Adipocyte (in vitro differentiated cells): ENCODE measurements around the gene CILP2.

Experiments used
- DNase-seq: peaks from one replicate; pipeline ENCODE4 v3.0.0-alpha.2; 2015; ENCODE audit warnings: low read depth
- H3K27me3 ChIP-seq: replicated peaks from 2 replicates; pipeline ENCODE4 v1.7.0; 2013; ENCODE audit warnings: mild to moderate bottlenecking, low read length, moderate library complexity; ENCODE audit not compliant: control insufficient read depth, insufficient read depth
- H3K36me3 ChIP-seq: 2 replicates; pipeline ENCODE4 v1.7.0; 2013; ENCODE audit warnings: low read length, mild to moderate bottlenecking, moderate library complexity; ENCODE audit not compliant: control insufficient read depth, insufficient read depth, severe bottlenecking
- H3K4me1 ChIP-seq: 2 replicates; pipeline ENCODE4 v1.7.0; 2013; ENCODE audit warnings: mild to moderate bottlenecking, low read length, moderate library complexity; ENCODE audit not compliant: control insufficient read depth, insufficient read depth
- H3K4me3 ChIP-seq: 2 replicates; pipeline ENCODE4 v1.7.0; 2013; ENCODE audit warnings: mild to moderate bottlenecking, low read length, moderate library complexity
- H3K9ac ChIP-seq: 2 replicates; pipeline ENCODE4 v1.7.0; 2013; ENCODE audit warnings: mild to moderate bottlenecking, low read length, moderate library complexity
- H3K9me3 ChIP-seq: 2 replicates; pipeline ENCODE4 v1.7.0; 2013; ENCODE audit warnings: mild to moderate bottlenecking, low read length, moderate library complexity; ENCODE audit not compliant: control insufficient read depth

CILP2 gene

GRCh38 chr19:19499272-19499995, 38.6 kb upstream of the CILP2 start:
- Histone ChIP-seq H3K4me1 (no peaks in the 10 kb centered on the region), H3K4me3 (no peak overlapping the region), H3K9ac (no peak overlapping the region), H3K27me3 (no peaks in the 10 kb centered on the region), H3K36me3 (peaks cover 82% of the 10 kb centered on the region), H3K9me3 (no peaks in the 10 kb centered on the region)
- no peak for DNase-seq

- no peak overlapping the region for H3K4me3 ChIP-seq
- no peak for DNase-seq
- H3K4me1 ChIP-seq, result no peaks in the 10 kb centered on the region
- H3K9me3 ChIP-seq, result no peaks in the 10 kb centered on the region
- H3K36me3 ChIP-seq, result peaks cover 85% of the 10 kb centered on the region
- no peak overlapping the region for H3K9ac ChIP-seq
- no peaks in the 10 kb centered on the region for H3K27me3 ChIP-seq
Measured at GRCh38 chr19:19500975-19501644, 37.0 kb upstream of the CILP2 start.

- Histone ChIP-seq H3K36me3 (peaks cover 85% of the 10 kb centered on the region), H3K4me3 (no peak overlapping the region)
Measured at GRCh38 chr19:19501798-19502197, 36.3 kb upstream of the CILP2 start.

GRCh38 chr19:19502281-19502680, 35.8 kb upstream of the CILP2 start:
- Histone ChIP-seq H3K4me3 (no peak overlapping the region), H3K9me3 (no peaks in the 10 kb centered on the region), H3K36me3 (peaks cover 86% of the 10 kb centered on the region), H3K9ac (no peak overlapping the region), H3K4me1 (no peaks in the 10 kb centered on the region), H3K27me3 (no peaks in the 10 kb centered on the region)
- no peak for DNase-seq

More at GRCh38 chr19:19501798-19502197, 36.3 kb upstream of the CILP2 start:
- Histone ChIP-seq H3K4me1 (no peaks in the 10 kb centered on the region), H3K9ac (no peak overlapping the region), H3K9me3 (no peaks in the 10 kb centered on the region), H3K27me3 (no peaks in the 10 kb centered on the region)
- DNase-seq, result no peak

- Histone ChIP-seq H3K36me3 (peaks cover 91% of the 10 kb centered on the region), H3K27me3 (no peaks in the 10 kb centered on the region)
Measured at GRCh38 chr19:19502808-19503602, 35.1 kb upstream of the CILP2 start.

GRCh38 chr19:19504754-19505668, 33.1 kb upstream of the CILP2 start:
- Histone ChIP-seq H3K9me3 (no peaks in the 10 kb centered on the region), H3K4me1 (no peaks in the 10 kb centered on the region), H3K27me3 (no peaks in the 10 kb centered on the region), H3K36me3 (peaks cover 75% of the 10 kb centered on the region), H3K9ac (no peak overlapping the region), H3K4me3 (no peak overlapping the region)
- no peak for DNase-seq

More at GRCh38 chr19:19502808-19503602, 35.1 kb upstream of the CILP2 start:
- Histone ChIP-seq H3K4me1 (no peaks in the 10 kb centered on the region), H3K9ac (no peak overlapping the region), H3K9me3 (no peaks in the 10 kb centered on the region), H3K4me3 (no peak overlapping the region)
- DNase-seq, result no peak

GRCh38 chr19:19505669-19506326, 32.3 kb upstream of the CILP2 start:
- H3K36me3 ChIP-seq, result peaks cover 68% of the 10 kb centered on the region
- no peaks in the 10 kb centered on the region for H3K4me1 ChIP-seq
- H3K9me3 ChIP-seq, result no peaks in the 10 kb centered on the region
- no peak for DNase-seq
- H3K4me3 ChIP-seq, result no peak overlapping the region
- H3K27me3 ChIP-seq, result no peaks in the 10 kb centered on the region
- H3K9ac ChIP-seq, result no peak overlapping the region

- Histone ChIP-seq H3K9me3 (no peaks in the 10 kb centered on the region), H3K4me1 (no peaks in the 10 kb centered on the region), H3K36me3 (peaks cover 60% of the 10 kb centered on the region), H3K4me3 (no peak overlapping the region), H3K9ac (no peak overlapping the region), H3K27me3 (no peaks in the 10 kb centered on the region)
- no peak for DNase-seq
Measured at GRCh38 chr19:19506592-19506991, 31.5 kb upstream of the CILP2 start.

- Histone ChIP-seq H3K4me1 (no peaks in the 10 kb centered on the region), H3K9me3 (no peaks in the 10 kb centered on the region), H3K36me3 (peaks cover 52% of the 10 kb centered on the region), H3K9ac (no peak overlapping the region), H3K4me3 (no peak overlapping the region), H3K27me3 (no peaks in the 10 kb centered on the region)
- no peak for DNase-seq
Measured at GRCh38 chr19:19507354-19507753, 30.7 kb upstream of the CILP2 start.

- H3K27me3 ChIP-seq, result no peaks in the 10 kb centered on the region
- no peak overlapping the region for H3K9ac ChIP-seq
- no peak overlapping the region for H3K4me3 ChIP-seq
- H3K36me3 ChIP-seq, result peaks cover 44% of the 10 kb centered on the region
- no peak for DNase-seq
- no peaks in the 10 kb centered on the region for H3K9me3 ChIP-seq
- H3K4me1 ChIP-seq, result no peaks in the 10 kb centered on the region
Measured at GRCh38 chr19:19508217-19508616, 29.8 kb upstream of the CILP2 start.
